SK-N-SH (cell line): ENCODE measurements around the gene CLIC5. TPM values are rescaled to one million over a fixed set of nuclear protein-coding genes. Genes with fewer than 3 reads are reported as not detected.

Experiments used
- CTCF ChIA-PET: fragments of 300-600, 350-600 bp; formaldehyde crosslinking; extraction: SDS; loops from one replicate; lab custom pipeline; 2021; lab: Yijun Ruan, JAX
- POLR2A ChIA-PET: fragments of 350-600 bp; sonication (Branson Sonifier 250); formaldehyde crosslinking; extraction: SDS; loops from one replicate; lab custom pipeline; 2020; ENCODE audit warnings: antibody characterized with exemption, inconsistent platforms; lab: Yijun Ruan, JAX
- DNase-seq: peaks from one replicate; pipeline ENCODE4 v3.0.0; 2012
- H2AFZ ChIP-seq: fragments of 200-600 bp; sonication (generic); 2 replicates; pipeline ENCODE4 v1.8.1; 2016; ENCODE audit warnings: antibody characterized with exemption, mild to moderate bottlenecking, low read depth
- H3F3A ChIP-seq: fragments of 200-600 bp; sonication (generic); replicated peaks from 2 replicates; pipeline ENCODE3; 2016; ENCODE audit warnings: antibody characterized with exemption, mild to moderate bottlenecking; ENCODE audit not compliant: insufficient read depth
- H3K27ac ChIP-seq, 2 experiments: fragments of 200-500 bp in 1 of 2; fragments of 200-600 bp in 1 of 2; sonication (Bioruptor generic) in 1 of 2; sonication (generic), shearing (Covaris generic) in 1 of 2; 2 replicates each; pipeline versions ENCODE4 v1.5.1 to v1.6.1; 2014 to 2016; ENCODE audit warnings: low read depth in 2 of 2, inconsistent platforms in 1 of 2, low read length in 1 of 2, mild to moderate bottlenecking in 1 of 2, mixed read lengths in 1 of 2
- H3K27me3 ChIP-seq: fragments of 200-600 bp; sonication (generic), shearing (Covaris generic); 2 replicates; pipeline ENCODE4 v1.6.1; 2016; ENCODE audit warnings: mixed run types; ENCODE audit not compliant: insufficient read depth
- H3K36me3 ChIP-seq, 2 experiments: fragments of 200-500 bp in 1 of 2; fragments of 200-600 bp in 1 of 2; sonication (Bioruptor generic) in 1 of 2; sonication (generic) in 1 of 2; replicated peaks in 1 of 2; 2 replicates each; pipeline versions ENCODE3 to v1.5.1; 2014 to 2016; ENCODE audit warnings: low read length in 1 of 2, mild to moderate bottlenecking in 1 of 2; ENCODE audit not compliant: insufficient read depth in 2 of 2, control insufficient read depth in 1 of 2
- H3K4me1 ChIP-seq, 2 experiments: fragments of 200-500 bp in 1 of 2; fragments of 200-600 bp in 1 of 2; sonication (Bioruptor generic) in 1 of 2; sonication (generic), shearing (Covaris generic) in 1 of 2; 2 replicates each; pipeline versions ENCODE4 v1.5.1 to v1.6.1; 2014 to 2016; ENCODE audit warnings: low read depth in 1 of 2, low read length in 1 of 2, mixed run types in 1 of 2; ENCODE audit not compliant: insufficient read depth in 2 of 2, control insufficient read depth in 1 of 2
- H3K4me2 ChIP-seq: fragments of 200-600 bp; sonication (generic), shearing (Covaris generic); 2 replicates; pipeline ENCODE4 v1.6.1; 2017; ENCODE audit warnings: mixed run types
- H3K4me3 ChIP-seq, 2 experiments: fragments of 200-500 bp in 1 of 2; fragments of 200-600 bp in 1 of 2; sonication (Bioruptor generic) in 1 of 2; sonication (generic), shearing (Covaris generic) in 1 of 2; 2 replicates each; pipeline versions ENCODE4 v1.5.1 to v1.8.1; 2014 to 2016; ENCODE audit warnings: low read depth in 2 of 2, inconsistent platforms in 1 of 2, low read length in 1 of 2, mild to moderate bottlenecking in 1 of 2, mixed read lengths in 1 of 2, moderate library complexity in 1 of 2
- H3K79me2 ChIP-seq: fragments of 200-600 bp; sonication (generic); 2 replicates; pipeline ENCODE4 v1.8.1; 2017; ENCODE audit warnings: mild to moderate bottlenecking; ENCODE audit not compliant: insufficient read depth
- H3K9ac ChIP-seq: fragments of 200-600 bp; sonication (generic); 2 replicates; pipeline ENCODE4 v1.6.1; 2017; ENCODE audit warnings: mixed run types
- H3K9me2 ChIP-seq: fragments of 200-600 bp; sonication (generic); 2 replicates; pipeline ENCODE4 v1.6.1; 2017; ENCODE audit warnings: mixed run types
- H3K9me3 ChIP-seq: fragments of 200-600 bp; sonication (generic); 2 replicates; pipeline ENCODE4 v1.6.1; 2017; ENCODE audit warnings: mixed run types, mild to moderate bottlenecking, moderate library complexity
- H4K20me1 ChIP-seq: fragments of 200-600 bp; sonication (generic); 2 replicates; pipeline ENCODE4 v1.6.1; 2017; ENCODE audit warnings: mild to moderate bottlenecking, mixed run types; ENCODE audit not compliant: insufficient read depth
- CHD2 ChIP-seq: fragments of 150-350 bp; IDR thresholded peaks from 2 replicates; pipeline ENCODE4 v1.6.1; 2018; ENCODE audit warnings: low read length; ENCODE audit not compliant: partially characterized antibody
- EP300 ChIP-seq, 2 experiments: IDR thresholded peaks; 2 replicates each; pipeline versions ENCODE4 v1.4.0 to v1.6.1; 2012; ENCODE audit warnings: borderline replicate concordance in 1 of 2, low read depth in 1 of 2, low read length in 1 of 2
- FOSL2 ChIP-seq: IDR thresholded peaks from 2 replicates; pipeline ENCODE4 v1.4.0; 2012; ENCODE audit warnings: low read depth, mild to moderate bottlenecking, moderate library complexity, borderline replicate concordance
- JUND ChIP-seq: IDR thresholded peaks from 2 replicates; pipeline ENCODE4 v1.4.0; 2012
- MEF2A ChIP-seq: IDR thresholded peaks from 2 replicates; pipeline ENCODE4 v1.4.0; 2012; ENCODE audit warnings: low read depth, borderline replicate concordance
- NRF1 ChIP-seq: IDR thresholded peaks from 2 replicates; pipeline ENCODE4 v1.6.1; 2012; ENCODE audit warnings: low read depth, mild to moderate bottlenecking, low read length
- REST ChIP-seq: IDR thresholded peaks from 2 replicates; pipeline ENCODE4 v1.6.1; 2012; ENCODE audit warnings: mild to moderate bottlenecking, low read depth, low read length, moderate library complexity
- RXRA ChIP-seq: IDR thresholded peaks from 2 replicates; pipeline ENCODE4 v1.4.0; 2012; ENCODE audit warnings: low read depth, mild to moderate bottlenecking, borderline replicate concordance
- SIN3A ChIP-seq: IDR thresholded peaks from 2 replicates; pipeline ENCODE4 v1.6.1; 2012; ENCODE audit warnings: low read depth, mild to moderate bottlenecking, low read length, moderate library complexity, borderline replicate concordance
- SMC3 ChIP-seq: IDR thresholded peaks from 2 replicates; pipeline ENCODE4 v1.6.1; 2012; ENCODE audit warnings: low read depth, low read length, improper control_type of control experiment
- TCF12 ChIP-seq: IDR thresholded peaks from 2 replicates; pipeline ENCODE4 v1.4.0; 2012
- WGBS: methylation state at CpG from one replicate; pipeline ENCODE4 v1.1.6; 2017; ENCODE audit warnings: low lambda C conversion rate; 5-methylcytosine and 5-hydroxymethylcytosine counted together
- polyA plus RNA-seq, 3 experiments: library from polyadenylated mRNA; depleted of rRNA; stranded (reverse); fragments of >200 nt; gene quantifications; 2 replicates each; pipeline ENCODE4 v1.2.3, GENCODE V29; 2012
- TF ChIP-seq, protein P1 (sequence below): fragments of 150-350 bp; IDR thresholded peaks from 2 replicates; pipeline ENCODE4 v1.6.1; 2017; ENCODE audit warnings: antibody characterized with exemption, low read length, low read depth, borderline replicate concordance
- TF ChIP-seq, protein P2 (sequence below): IDR thresholded peaks from 2 replicates; pipeline ENCODE4 v1.4.0; 2012; ENCODE audit warnings: low read depth, borderline replicate concordance

Gene CLIC5
- polyA plus RNA-seq, 1 of the 3 experiments (the other 2 are of a cell fraction): 0.03 TPM

GRCh38 chr6:46046558-46047174, 31.0 kb upstream of the CLIC5 start:
- H3K4me2 ChIP-seq: no peak overlapping the region
- H3F3A ChIP-seq: no peaks in the 10 kb centered on the region
- H3K4me3 ChIP-seq: no peak overlapping the region
- WGBS: 4% methylated on average over 5 of the region's 5 CpGs
- DNase-seq: no peak
- no peaks in the 10 kb centered on the region for H3K4me1 ChIP-seq
- no peak overlapping the region for H3K9ac ChIP-seq
- TF ChIP-seq CHD2 (no peak), SMC3 (no peak), SIN3A (no peak)
- TF ChIP-seq, protein P1, sequence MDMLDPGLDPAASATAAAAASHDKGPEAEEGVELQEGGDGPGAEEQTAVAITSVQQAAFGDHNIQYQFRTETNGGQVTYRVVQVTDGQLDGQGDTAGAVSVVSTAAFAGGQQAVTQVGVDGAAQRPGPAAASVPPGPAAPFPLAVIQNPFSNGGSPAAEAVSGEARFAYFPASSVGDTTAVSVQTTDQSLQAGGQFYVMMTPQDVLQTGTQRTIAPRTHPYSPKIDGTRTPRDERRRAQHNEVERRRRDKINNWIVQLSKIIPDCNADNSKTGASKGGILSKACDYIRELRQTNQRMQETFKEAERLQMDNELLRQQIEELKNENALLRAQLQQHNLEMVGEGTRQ: no peak
- H4K20me1 ChIP-seq: no peaks in the 10 kb centered on the region
- H2AFZ ChIP-seq: no peak overlapping the region
- H3K27me3 ChIP-seq: no peaks in the 10 kb centered on the region
- no peaks in the 10 kb centered on the region for H3K79me2 ChIP-seq
- H3K27ac ChIP-seq: no peak overlapping the region
- ChIA-PET POLR2A (no interaction called here), CTCF (interaction anchor here (1.2 kb wide), 1 partner anchor 14 kb away, joined by 4 read pairs; no protein-coding TSS in a partner anchor)
- no peaks in the 10 kb centered on the region for H3K9me3 ChIP-seq
- no peaks in the 10 kb centered on the region for H3K9me2 ChIP-seq
- no peaks in the 10 kb centered on the region for H3K36me3 ChIP-seq

DNA sequence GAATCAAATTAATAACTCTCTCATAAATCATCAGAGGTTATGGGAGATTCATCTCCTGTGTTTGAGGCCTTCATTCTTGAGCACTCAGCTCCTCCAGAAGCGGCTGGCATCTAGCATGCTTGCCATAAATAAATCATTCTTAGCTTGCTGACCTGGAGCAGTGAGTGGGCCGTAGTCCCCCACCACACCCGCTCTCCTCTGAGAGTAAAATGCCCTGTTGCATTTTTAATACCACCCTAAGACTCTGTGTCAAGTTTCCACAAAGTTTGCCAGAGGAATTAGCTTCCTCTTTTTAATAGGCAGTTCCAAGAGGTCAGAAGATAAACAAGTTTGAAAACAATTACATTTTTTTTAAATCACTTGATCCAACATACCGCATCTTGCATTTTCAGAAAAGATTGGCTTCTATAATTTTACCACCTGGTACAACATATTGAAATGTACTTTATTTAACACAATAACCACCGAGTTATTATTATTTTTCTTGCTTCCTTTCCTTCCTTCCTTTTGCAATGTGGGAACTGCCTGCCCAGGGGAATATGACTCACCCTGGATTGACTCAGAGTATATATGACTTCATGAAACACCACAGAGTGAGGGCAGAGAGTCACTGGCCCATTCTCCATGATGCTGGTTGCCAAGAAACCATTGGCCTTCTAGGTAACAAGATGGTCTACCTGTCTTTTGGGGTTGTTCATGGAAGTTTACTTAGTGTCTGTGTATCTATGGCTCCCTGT, 29.4 kb upstream of the CLIC5 start:
- Histone ChIP-seq H3K36me3 (no peaks in the 10 kb centered on the region), H3K27ac (no peak overlapping the region), H3K9me2 (no peaks in the 10 kb centered on the region), H3K4me2 (no peak overlapping the region), H3K4me1 (no peaks in the 10 kb centered on the region), H2AFZ (no peak overlapping the region; the same call in 1 of the 2 replicates), H3K4me3 (no peak overlapping the region), H3K79me2 (no peaks in the 10 kb centered on the region), H3F3A (no peaks in the 10 kb centered on the region), H3K9me3 (no peaks in the 10 kb centered on the region), H3K9ac (no peak overlapping the region), H3K27me3 (no peaks in the 10 kb centered on the region), H4K20me1 (no peaks in the 10 kb centered on the region)
- CTCF ChIA-PET: no interaction called here
- POLR2A ChIA-PET: no interaction called here
- DNase-seq: no peak
- WGBS: 1% methylated on average over 5 of the region's 5 CpGs
- TF ChIP-seq JUND (peak; percentile 40), FOSL2 (peak; percentile 52; the same call in 1 of the 2 replicates), MEF2A (no peak)

DNA sequence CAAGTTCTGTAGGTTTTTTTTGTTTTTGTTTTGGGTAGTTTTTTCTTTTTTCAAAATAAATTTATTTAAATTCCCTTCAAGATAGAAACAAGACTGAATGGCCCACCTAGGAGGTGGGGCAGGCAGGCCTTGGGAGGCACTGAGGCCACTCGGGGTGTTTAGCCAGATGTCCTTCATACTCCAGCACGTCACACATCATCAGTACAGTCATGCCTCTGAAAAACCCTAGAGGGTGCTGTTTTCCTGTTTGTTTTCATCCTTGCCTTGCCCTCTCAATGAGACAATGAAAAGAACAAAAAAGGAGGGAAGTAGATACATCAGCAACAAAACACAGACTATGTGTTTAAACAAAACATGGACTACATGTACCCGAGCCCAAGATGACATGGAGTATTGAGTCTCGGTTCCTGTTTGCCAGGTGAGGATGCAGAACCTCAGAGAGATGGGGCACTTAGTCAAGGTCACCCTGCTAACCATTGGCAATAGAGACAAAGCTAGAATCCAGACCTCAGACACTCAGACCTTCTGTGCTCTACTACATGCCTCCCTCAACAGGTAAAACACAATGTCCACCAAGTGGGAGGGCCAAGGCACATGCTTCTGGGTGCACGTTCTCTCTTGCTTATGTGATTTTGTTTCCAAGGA, 26.8 kb upstream of the CLIC5 start:
- Histone ChIP-seq H3K36me3 (no peaks in the 10 kb centered on the region), H3K4me3 (no peak overlapping the region), H3K4me1 (no peaks in the 10 kb centered on the region), H3K79me2 (no peaks in the 10 kb centered on the region), H3K4me2 (no peak overlapping the region), H3K9ac (no peak overlapping the region), H3K9me3 (no peaks in the 10 kb centered on the region), H3K9me2 (no peaks in the 10 kb centered on the region), H3K27ac (no peak overlapping the region), H3F3A (no peaks in the 10 kb centered on the region), H3K27me3 (no peaks in the 10 kb centered on the region), H2AFZ (no peak overlapping the region), H4K20me1 (no peaks in the 10 kb centered on the region)
- ChIA-PET POLR2A (no interaction called here), CTCF (no interaction called here)
- DNase-seq: peak; percentile 8
- 7% methylated on average over 5 of the region's 5 CpGs for WGBS
- TF ChIP-seq, protein P2, sequence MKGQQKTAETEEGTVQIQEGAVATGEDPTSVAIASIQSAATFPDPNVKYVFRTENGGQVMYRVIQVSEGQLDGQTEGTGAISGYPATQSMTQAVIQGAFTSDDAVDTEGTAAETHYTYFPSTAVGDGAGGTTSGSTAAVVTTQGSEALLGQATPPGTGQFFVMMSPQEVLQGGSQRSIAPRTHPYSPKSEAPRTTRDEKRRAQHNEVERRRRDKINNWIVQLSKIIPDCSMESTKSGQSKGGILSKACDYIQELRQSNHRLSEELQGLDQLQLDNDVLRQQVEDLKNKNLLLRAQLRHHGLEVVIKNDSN: no peak
- TF ChIP-seq EP300 (IDR thresholded peaks at IDR 0.05; ENCODE audit: borderline replicate concordance in 1 of 2, low read depth in 1 of 2, low read length in 1 of 2) (no peak), RXRA (no peak), REST (no peak), NRF1 (no peak), TCF12 (no peak)
